ENCODE measurements around the gene SLC39A11.

DNA sequence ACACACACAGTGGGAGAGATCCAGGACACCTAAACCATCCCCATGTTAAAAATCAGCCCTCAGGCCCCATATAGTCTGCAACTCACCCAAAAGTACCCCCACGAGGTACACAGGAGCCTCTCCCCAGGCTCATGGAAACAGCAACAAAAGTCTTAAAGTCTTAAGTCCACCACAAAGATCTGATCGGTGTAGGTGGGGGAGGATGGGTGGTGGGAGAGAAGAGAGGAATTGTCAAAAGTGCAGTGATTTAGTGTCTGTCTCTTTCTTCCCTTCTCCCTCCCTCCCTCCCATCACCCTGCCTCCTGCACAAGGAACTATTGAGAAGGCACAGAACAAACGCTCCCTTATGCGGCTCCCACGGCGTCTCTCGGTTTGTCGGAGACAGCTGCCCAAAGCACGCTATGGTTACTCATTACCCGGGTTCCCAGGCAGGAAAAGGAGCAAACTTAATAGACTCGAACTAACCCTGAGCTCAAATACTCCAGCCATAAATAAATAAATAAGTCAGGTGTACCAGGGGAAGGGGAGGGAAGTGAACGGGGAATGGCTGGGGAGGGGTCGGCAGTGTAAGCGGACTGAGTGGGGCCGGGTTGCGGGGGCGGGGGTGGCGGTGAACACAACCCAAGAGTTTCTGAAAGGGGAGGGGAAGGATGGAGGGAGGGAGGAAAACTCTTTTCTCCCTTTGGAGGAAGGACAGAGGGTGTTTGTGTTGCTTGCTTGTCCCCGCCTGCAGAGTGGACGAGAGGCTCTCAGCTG lies 477.4 kb downstream of the SLC39A11 start:
- TF ChIP-seq CTCF (IDR thresholded peaks at IDR 0.05): no peak
- TF ChIP-seq, protein P1, sequence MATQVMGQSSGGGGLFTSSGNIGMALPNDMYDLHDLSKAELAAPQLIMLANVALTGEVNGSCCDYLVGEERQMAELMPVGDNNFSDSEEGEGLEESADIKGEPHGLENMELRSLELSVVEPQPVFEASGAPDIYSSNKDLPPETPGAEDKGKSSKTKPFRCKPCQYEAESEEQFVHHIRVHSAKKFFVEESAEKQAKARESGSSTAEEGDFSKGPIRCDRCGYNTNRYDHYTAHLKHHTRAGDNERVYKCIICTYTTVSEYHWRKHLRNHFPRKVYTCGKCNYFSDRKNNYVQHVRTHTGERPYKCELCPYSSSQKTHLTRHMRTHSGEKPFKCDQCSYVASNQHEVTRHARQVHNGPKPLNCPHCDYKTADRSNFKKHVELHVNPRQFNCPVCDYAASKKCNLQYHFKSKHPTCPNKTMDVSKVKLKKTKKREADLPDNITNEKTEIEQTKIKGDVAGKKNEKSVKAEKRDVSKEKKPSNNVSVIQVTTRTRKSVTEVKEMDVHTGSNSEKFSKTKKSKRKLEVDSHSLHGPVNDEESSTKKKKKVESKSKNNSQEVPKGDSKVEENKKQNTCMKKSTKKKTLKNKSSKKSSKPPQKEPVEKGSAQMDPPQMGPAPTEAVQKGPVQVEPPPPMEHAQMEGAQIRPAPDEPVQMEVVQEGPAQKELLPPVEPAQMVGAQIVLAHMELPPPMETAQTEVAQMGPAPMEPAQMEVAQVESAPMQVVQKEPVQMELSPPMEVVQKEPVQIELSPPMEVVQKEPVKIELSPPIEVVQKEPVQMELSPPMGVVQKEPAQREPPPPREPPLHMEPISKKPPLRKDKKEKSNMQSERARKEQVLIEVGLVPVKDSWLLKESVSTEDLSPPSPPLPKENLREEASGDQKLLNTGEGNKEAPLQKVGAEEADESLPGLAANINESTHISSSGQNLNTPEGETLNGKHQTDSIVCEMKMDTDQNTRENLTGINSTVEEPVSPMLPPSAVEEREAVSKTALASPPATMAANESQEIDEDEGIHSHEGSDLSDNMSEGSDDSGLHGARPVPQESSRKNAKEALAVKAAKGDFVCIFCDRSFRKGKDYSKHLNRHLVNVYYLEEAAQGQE (IDR thresholded peaks at IDR 0.05; ENCODE audit: low read depth, low read length): no peak
- TF ChIP-seq NRF1 (IDR thresholded peaks at IDR 0.05; ENCODE audit: low read depth, low read length): no peak
- no peak for TF ChIP-seq CHD2 (IDR thresholded peaks at IDR 0.05; ENCODE audit: low read length, partially characterized antibody)
- no peak for TF ChIP-seq YY1 (IDR thresholded peaks at IDR 0.05; ENCODE audit: low read depth)
- TF ChIP-seq JUND (IDR thresholded peaks at IDR 0.05): no peak
- TF ChIP-seq TAF1 (IDR thresholded peaks at IDR 0.05; ENCODE audit: borderline replicate concordance, low read depth, low read length): no peak
- no peak for TF ChIP-seq RAD21 (IDR thresholded peaks at IDR 0.05; ENCODE audit: low read length)
- no peak for TF ChIP-seq EZH2phosphoT487 (IDR thresholded peaks at IDR 0.05; ENCODE audit: borderline replicate concordance, low read depth)
- TF ChIP-seq POLR2AphosphoS5 (IDR thresholded peaks at IDR 0.05; ENCODE audit: low read depth, low read length): no peak
